HG03196 (cell line): ENCODE results near the gene PAPSS2.
"Not testable (repeated sequence)": the region's sequence is repeated elsewhere in the genome, so short reads cannot be mapped to it uniquely, and the experiment has no call there.

Experiments
- ATAC-seq: cut with Tn5 transposase; IDR thresholded peaks from one replicate; pipeline ENCODE4 v1.9.1; 2021; ENCODE audit not compliant: unreplicated experiment

Gene PAPSS2

GRCh38 chr10:87659571-87660483, at the start of gene PAPSS2:
Gene PAPSS2 (plus strand): TSS chr10:87659878. CDS start chr10:87659982, 104 bp downstream.
- no peak for ATAC-seq

- ATAC-seq = not testable (repeated sequence)
Measured at GRCh38 chr10:87611341-87611740, 48.3 kb upstream of the PAPSS2 start.

GRCh38 chr10:87612115-87612514, 47.6 kb upstream of the PAPSS2 start:
- no peak for ATAC-seq

- no peak for ATAC-seq
Measured at GRCh38 chr10:87613751-87614150, 45.9 kb upstream of the PAPSS2 start.

GRCh38 chr10:87615856-87616255, 43.8 kb upstream of the PAPSS2 start:
- ATAC-seq = no peak

- no peak for ATAC-seq
Measured at GRCh38 chr10:87617503-87617902, 42.2 kb upstream of the PAPSS2 start.

- no peak for ATAC-seq
Measured at GRCh38 chr10:87618566-87619423, 40.9 kb upstream of the PAPSS2 start.

GRCh38 chr10:87619705-87620104, 40.0 kb upstream of the PAPSS2 start:
- no peak for ATAC-seq

GRCh38 chr10:87621440-87621839, 38.2 kb upstream of the PAPSS2 start:
- ATAC-seq = not testable (repeated sequence)

- ATAC-seq = no peak
Measured at GRCh38 chr10:87622314-87623004, 37.2 kb upstream of the PAPSS2 start.

GRCh38 chr10:87623191-87623590, 36.5 kb upstream of the PAPSS2 start:
- no peak for ATAC-seq

GRCh38 chr10:87625661-87626060, 34.0 kb upstream of the PAPSS2 start:
- no peak for ATAC-seq

GRCh38 chr10:87626422-87626892, 33.2 kb upstream of the PAPSS2 start:
- ATAC-seq = no peak

GRCh38 chr10:87630171-87630570, 29.5 kb upstream of the PAPSS2 start:
- no peak for ATAC-seq

- no peak for ATAC-seq
Measured at GRCh38 chr10:87632454-87632853, 27.2 kb upstream of the PAPSS2 start.

- ATAC-seq = no peak
Measured at GRCh38 chr10:87634311-87634710, 25.4 kb upstream of the PAPSS2 start.

GRCh38 chr10:87635498-87636312, 24.0 kb upstream of the PAPSS2 start:
- ATAC-seq = peak; percentile 62

GRCh38 chr10:87636313-87636915, 23.3 kb upstream of the PAPSS2 start:
- ATAC-seq = no peak

GRCh38 chr10:87639493-87639892, 20.2 kb upstream of the PAPSS2 start:
- no peak for ATAC-seq

GRCh38 chr10:87640043-87640442, 19.6 kb upstream of the PAPSS2 start:
- no peak for ATAC-seq
